ENCODE results near the gene MED8.

Gene MED8

DNA sequence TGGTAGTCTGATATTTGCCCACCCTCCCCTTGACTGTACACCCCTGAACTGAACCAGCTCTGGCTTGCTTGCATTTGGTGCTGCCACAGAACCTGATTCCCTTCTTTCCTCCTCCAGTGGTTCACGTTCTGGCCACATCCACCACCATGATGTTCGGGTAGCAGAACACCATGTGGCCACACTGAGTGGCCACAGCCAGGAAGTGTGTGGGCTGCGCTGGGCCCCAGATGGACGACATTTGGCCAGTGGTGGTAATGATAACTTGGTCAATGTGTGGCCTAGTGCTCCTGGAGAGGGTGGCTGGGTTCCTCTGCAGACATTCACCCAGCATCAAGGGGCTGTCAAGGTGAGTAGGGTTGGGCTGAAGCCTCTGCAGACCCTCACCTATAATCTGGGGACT lies 29.0 kb downstream of the MED8 start:
- TF ChIP-seq, protein P1, sequence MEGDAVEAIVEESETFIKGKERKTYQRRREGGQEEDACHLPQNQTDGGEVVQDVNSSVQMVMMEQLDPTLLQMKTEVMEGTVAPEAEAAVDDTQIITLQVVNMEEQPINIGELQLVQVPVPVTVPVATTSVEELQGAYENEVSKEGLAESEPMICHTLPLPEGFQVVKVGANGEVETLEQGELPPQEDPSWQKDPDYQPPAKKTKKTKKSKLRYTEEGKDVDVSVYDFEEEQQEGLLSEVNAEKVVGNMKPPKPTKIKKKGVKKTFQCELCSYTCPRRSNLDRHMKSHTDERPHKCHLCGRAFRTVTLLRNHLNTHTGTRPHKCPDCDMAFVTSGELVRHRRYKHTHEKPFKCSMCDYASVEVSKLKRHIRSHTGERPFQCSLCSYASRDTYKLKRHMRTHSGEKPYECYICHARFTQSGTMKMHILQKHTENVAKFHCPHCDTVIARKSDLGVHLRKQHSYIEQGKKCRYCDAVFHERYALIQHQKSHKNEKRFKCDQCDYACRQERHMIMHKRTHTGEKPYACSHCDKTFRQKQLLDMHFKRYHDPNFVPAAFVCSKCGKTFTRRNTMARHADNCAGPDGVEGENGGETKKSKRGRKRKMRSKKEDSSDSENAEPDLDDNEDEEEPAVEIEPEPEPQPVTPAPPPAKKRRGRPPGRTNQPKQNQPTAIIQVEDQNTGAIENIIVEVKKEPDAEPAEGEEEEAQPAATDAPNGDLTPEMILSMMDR (IDR thresholded peaks at IDR 0.05; ENCODE audit: control insufficient read depth, extremely low read depth, insufficient read depth), result no peak
- H3K4me3 ChIP-seq (ENCODE audit: low read depth, low read length), result no peak overlapping the region; the same call in 1 of the 2 replicates
- no peak for DNase-seq (ENCODE audit: low read depth)

DNA sequence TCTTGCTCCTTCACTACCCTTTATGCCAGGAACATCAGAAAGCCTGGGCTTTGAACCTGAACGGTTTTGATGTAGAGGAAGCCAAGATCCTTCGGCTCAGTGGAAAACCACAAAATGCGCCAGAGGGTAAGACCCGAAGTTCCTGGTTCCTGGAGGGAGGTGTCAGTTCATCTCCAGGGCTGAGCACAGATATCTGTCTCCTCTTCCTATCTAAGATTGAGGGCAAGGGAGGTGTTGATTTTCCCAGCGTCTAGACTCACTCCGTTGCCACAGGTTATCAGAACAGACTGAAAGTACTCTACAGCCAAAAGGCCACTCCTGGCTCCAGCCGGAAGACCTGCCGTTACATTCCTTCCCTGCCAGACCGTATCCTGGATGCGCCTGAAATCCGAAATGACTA lies 29.9 kb downstream of the MED8 start:
- TF ChIP-seq, protein P1 (IDR thresholded peaks at IDR 0.05; ENCODE audit: control insufficient read depth, extremely low read depth, insufficient read depth), result no peak
- DNase-seq (ENCODE audit: low read depth), result no peak
- H3K4me3 ChIP-seq (ENCODE audit: low read depth, low read length), result peak overlapping the region; percentile 84

DNA sequence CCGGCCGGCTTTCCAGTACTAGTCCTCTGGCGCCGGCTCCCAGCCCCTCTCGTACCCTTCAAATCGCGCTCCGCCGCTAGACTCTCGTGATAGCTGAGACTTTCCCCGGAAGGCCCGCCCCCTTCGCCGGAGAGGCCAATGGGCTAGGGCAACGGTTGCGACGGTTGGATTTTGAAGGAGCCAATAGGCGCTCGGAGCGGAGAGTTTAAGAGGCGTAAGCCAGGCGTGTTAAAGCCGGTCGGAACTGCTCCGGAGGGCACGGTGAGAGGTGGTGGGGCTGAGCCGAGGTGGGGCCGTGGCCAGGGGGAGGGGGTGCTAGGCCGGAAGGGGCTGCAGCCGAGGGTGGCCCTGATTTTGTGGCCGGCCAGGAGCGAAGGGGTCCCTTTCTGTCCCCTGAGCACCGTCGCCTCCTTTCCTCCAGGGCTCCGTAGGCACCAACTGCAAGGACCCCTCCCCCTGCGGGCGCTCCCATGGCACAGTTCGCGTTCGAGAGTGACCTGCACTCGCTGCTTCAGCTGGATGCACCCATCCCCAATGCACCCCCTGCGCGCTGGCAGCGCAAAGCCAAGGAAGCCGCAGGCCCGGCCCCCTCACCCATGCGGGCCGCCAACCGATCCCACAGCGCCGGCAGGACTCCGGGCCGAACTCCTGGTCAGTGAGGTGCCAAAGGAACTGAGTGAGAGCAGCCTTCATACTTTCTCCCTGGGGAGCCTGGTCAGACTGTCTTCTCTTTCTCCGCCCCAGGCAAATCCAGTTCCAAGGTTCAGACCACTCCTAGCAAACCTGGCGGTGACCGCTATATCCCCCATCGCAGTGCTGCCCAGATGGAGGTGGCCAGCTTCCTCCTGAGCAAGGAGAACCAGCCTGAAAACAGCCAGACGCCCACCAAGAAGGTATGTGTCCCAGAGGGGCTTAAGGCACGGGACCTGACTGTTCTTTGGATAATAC lies 30.6 kb downstream of the MED8 start, which contains the start of gene CDC20:
Gene CDC20, plus strand, starts transcription at position 236 of the 948 bp plus-strand sequence. Its CDS starts 235 bp downstream, at position 471.
- peak; percentile 89 for DNase-seq (ENCODE audit: low read depth)
- TF ChIP-seq, protein P1 (IDR thresholded peaks at IDR 0.05; ENCODE audit: control insufficient read depth, extremely low read depth, insufficient read depth), result no peak
- peak within 1 kb of the TSS; percentile 84 for H3K4me3 ChIP-seq (ENCODE audit: low read depth, low read length)

DNA sequence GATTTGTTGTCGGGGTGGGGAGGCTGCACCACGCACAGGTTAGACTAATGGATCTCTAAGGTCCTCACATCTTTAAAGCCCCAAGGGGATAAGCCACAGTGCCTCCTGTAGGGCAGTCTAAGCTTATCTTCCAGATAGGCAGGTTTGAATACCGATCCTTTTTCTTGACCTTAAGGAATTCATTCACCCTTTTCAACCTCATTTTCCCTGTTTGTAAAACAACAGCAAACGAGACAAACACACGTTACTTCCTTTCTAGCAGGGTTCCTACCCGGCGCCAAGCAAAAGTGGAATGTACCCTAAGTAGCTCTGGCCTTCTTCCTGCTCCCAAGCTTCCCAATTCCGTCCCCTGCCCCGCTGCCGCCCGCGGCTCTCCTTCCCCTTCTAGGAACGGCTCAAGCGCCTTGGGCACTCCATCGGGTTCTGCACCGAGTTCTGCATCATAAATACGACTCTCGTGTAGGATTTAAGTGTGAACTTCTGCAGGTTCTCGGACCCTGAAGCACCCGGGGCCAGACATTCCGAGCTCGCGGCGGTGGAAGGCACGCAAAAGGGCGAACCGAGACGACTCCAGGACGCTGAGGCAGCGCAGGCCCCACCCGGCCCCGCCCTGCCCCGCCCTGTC lies 31.4 kb downstream of the MED8 start:
- H3K4me3 ChIP-seq (ENCODE audit: low read depth, low read length), result peak overlapping the region; percentile 84
- TF ChIP-seq, protein P1 (IDR thresholded peaks at IDR 0.05; ENCODE audit: control insufficient read depth, extremely low read depth, insufficient read depth), result peak; percentile 53
- peak; percentile 38 for DNase-seq (ENCODE audit: low read depth)

DNA sequence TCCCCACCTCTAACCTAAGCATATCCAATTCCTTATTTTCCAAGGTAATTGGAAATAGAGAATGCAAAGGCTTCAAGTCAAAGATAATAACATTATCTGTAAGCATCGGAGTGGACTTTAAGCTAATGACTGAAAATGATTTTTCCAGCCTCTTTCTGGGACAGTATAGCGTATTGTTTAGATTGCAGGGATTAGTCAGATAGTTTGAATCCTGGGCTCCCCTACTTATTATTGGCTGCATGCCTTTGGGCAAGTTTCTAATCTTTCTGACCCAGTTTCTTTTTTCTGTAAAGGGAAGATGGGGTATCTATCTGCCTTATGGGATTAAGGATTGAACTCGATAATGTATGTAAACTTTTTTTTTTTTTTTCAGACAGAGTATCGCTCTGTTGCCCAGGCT lies 32.3 kb downstream of the MED8 start:
- DNase-seq (ENCODE audit: low read depth), result no peak
- TF ChIP-seq, protein P1 (IDR thresholded peaks at IDR 0.05; ENCODE audit: control insufficient read depth, extremely low read depth, insufficient read depth), result no peak
- no peak overlapping the region for H3K4me3 ChIP-seq (ENCODE audit: low read depth, low read length)

DNA sequence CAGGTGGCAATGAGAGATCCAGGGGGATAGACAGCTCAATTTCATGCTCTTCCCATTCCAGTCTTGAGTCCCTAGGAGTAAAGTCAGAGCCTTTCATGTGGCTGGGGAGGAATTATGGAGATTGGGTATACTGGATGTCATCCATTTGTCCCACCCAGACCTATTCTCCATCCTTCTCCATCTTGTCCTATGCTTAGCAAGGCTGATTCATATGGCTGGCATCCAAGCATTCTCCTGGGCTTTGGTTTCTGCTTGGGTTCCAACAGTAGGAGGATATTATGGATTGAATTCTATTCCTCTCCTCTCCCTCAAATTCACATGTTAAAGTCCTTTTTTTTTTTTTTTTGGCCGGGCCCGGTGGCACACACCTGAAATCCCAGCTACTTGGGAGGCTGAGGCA lies 34.7 kb downstream of the MED8 start:
- no peak for DNase-seq (ENCODE audit: low read depth)
- no peak overlapping the region for H3K4me3 ChIP-seq (ENCODE audit: low read depth, low read length)
- TF ChIP-seq, protein P1 (IDR thresholded peaks at IDR 0.05; ENCODE audit: control insufficient read depth, extremely low read depth, insufficient read depth), result no peak
